GM21423 (cell line): ENCODE results near the gene UNC13C.

Source experiments
- ATAC-seq: cut with Tn5 transposase; IDR thresholded peaks from one replicate; pipeline ENCODE4 v1.9.1; 2021; ENCODE audit warnings: mild to moderate bottlenecking, moderate library complexity; ENCODE audit not compliant: unreplicated experiment

The UNC13C gene

DNA sequence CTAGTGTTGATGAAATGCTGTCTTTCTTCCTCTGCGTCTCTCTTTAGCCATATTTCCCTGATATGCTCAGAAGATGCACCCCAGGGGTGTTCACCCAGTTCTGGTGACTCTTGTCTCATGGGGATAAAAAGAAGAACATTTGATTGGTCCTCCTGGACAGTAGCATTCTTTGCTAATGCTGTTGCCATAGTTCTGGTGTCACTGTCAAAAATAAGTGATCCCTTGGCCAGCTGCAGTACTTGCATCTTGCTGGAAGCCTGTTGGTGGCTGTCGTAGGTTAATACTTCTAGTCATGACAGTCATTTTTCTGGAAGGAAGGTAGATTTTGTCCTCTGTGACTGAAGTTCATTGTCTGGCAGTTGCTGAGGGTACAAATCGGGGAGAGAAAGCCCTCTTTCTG lies 124.5 kb downstream of the UNC13C start:
- no peak for ATAC-seq

DNA sequence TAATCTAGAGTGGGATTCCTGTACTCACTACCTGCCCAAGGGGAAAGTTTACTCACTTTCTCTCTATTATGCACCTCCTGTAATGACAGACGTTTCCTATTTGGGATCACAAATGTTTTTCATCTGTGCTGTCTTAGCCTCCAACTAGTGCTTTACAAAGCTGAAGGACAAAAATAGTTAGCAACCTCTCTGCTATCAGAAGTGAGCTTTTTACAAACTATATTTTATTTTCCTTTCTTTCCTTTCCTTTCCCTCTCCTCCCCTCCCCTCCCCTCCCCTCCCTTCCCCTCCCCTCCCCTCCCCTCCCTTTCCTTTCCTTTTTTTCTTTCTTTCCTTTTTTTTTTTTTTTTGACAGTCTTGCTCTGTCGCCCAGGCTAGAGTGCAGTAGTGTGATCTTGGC lies 130.8 kb downstream of the UNC13C start:
- ATAC-seq: no peak

DNA sequence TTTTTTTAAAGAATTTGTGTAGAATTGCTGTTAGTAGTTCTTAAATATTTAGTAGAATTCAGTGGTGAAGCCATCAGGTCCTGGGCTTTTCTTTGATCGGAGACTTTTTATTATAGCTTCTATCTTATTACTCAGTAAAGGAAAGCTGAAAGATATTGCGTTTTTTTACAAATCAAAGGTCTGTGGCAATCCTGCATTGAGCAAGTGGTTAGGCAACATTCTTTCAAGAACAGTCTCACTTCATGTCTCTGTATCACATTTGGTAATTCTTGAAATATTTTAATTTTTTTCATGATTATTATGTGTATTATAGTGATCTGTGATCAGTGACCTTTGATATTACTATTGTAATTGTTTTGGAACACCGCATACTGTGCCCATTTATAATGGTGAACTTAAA lies 140.8 kb downstream of the UNC13C start:
- ATAC-seq: no peak

DNA sequence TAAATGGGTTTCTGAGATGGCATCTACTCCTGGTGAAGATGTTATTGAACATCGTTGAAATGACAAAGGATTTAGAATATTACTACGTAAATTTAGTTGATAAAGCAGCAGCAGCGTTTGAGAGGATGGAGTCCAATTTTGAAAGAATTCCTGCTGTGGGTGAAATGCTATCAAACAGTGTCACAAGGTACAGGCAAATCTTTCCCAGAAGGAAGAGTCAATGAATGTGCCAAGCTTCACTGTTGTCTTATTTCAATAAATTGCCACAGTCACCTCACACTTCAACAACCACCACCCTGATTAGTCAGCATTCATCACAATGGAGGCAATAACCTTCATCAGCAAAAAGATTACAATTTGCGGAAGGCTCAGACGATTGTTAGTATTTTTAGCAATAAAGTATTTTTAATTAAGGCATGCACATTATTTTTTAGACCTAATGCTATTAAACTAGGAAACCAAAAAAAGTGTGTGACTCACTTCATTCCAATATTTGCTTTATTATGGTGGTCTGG lies 142.8 kb downstream of the UNC13C start:
- no peak for ATAC-seq

DNA sequence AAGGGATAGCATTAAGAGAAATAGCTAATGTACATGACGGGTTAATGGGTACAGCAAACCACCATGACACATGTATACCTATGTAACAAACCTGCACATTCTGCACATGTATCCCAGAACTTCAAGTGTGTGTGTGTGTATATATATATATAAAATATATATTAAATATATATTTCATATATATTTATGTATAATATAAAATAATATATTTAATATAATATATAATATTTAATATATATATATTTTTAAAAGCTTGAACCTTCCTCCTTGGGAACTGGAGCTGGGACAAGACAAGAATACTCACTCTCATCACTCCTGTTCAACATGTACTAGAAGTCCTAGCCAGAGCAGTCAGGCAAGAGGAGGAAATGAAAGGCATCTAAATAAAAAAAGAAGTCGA lies 149.3 kb downstream of the UNC13C start:
- no peak for ATAC-seq

DNA sequence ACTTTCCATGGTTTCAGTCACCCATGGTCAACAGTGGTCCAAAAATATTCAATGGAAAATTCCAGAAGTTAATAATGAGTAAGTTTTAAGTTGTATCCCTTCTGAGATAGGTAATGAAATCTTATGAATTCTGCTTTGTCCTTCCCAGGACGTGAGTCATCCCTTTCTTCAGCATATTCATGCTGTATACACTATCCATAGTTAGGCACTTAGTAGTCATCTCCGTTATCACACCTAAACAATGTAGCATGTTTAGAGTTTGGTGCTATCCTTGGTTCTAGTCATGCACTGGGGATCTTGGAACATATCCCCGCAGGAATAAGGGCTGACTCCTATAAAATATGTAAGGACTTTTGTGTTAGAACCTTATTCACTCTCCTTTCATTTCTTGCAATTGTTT lies 153.2 kb downstream of the UNC13C start:
- ATAC-seq: no peak

DNA sequence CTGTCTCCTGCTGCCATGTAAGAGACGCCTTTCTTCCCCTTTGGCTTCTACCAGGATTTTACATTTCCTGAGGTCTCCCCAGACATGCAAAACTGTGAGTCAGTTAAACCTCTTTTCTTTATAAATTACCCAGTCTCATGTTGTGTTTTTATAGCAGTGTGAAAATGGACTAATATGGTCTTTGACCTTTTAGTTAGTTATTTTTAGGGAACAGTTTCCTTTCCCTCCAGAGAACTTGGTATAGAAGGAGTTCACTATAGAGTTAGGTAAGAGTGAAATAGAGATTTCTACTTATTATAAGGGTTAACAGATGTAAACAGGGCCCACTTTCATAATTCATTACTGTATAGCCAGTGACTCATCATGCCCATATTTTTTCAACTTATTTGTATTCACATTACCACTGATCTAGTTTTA lies 170.9 kb downstream of the UNC13C start:
- no peak for ATAC-seq

DNA sequence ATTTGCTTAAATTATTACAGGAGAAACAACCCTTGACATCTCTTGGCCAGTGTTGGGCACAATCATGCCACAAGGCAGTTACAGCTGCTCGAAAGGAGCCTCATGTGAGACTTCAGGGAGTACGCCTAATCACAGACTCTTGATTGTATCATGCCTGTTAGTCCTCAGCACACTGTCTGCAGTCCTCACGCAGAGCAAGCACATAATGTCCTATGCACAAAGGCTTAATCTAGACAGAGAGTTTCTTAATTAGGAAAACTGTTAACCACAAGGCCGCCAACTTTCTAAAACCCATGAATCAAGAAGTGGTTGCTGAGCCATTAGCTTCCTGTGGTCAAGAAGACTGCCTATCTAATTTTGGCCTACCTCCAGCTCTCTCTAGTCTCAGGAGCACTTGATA lies 172.0 kb downstream of the UNC13C start:
- ATAC-seq: peak; percentile 65

DNA sequence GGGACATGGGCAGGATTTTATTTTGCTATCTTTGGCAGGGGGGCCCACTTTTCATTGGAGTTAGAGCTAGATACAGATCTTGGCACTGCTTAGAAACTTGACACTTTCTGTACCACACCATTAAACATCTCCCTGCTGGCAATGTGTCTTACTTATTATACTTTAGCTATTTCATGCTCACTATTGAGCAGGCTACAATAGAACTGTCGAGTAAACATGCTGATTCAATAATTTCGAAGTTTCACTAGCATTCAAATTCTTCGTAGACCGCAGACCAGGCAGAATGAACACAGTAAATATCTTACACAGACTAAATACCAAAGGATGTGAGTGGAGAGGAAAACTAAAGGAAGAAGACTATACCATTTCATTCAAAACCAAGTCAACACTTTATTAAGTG lies 180.8 kb downstream of the UNC13C start:
- ATAC-seq: no peak

DNA sequence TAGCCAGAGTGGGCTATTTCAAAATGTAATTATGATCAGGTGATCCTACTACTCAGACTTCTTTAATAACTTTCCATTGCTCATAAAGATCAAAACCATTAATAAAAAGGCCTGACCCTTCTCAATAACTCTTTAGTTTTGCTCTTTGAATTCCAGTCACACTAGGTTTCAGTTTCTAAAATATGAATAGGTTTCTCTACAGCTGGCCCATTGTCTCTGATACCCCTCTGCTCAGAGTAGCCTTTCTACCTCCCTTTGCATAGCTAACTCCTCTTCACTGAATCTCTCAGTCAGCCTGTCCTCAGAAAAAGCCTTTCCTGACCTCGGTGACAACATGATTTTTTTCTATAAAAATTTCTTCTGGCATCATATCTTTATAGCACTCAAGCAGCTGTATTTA lies 209.1 kb downstream of the UNC13C start:
- no peak for ATAC-seq

DNA sequence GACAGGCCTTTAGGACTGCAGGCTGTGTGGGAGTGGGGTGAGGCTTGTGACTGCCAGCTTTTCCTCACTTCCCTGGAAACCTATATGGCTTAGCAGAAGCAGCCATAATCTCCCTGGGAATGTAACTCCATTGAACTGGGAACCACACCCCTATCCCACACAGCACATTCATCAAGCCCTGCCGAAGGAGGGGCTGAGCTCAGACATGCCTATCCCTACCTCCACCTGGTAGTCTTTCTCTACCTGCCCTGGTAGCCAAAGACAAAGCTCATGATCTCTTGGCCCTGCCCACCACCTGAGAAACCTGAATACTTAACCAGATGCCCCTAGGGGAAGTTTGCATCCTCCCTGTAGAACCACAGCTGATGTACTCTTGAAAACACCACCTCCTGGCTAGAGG lies 219.8 kb downstream of the UNC13C start:
- ATAC-seq: no peak

DNA sequence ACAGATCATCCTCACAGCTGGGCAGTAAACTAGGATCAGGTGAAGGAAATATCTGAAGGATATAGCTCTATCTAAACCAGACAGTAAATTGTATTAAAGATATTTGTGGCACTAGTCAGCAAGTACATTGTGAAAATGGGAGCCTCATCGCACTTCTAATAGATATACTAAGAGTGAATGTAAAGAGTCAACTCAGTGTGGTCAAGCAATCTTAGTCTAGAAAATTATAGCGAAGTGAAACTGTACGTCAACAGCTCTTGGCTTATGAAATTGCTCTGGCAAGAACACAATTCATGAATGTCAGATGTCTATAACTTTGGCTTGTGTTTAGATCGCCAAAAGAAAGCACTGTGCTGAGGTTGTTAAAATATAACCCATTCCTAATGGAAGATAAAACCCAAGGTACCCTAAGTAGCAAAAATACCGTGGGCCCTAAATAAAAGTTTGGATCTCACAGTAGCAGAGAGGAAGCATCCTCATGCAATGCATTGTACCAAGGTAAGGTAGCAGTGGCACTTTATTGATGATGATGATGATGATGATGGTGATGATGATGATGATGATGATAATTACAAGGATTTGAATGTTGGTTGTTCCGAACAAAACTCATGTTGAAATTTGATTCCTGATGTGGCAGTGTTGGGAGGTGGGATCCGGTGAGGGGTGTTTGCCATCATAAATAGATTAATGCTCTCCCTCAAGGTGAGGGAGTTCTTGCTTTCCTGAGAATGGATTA lies 228.5 kb downstream of the UNC13C start:
- ATAC-seq: no peak

DNA sequence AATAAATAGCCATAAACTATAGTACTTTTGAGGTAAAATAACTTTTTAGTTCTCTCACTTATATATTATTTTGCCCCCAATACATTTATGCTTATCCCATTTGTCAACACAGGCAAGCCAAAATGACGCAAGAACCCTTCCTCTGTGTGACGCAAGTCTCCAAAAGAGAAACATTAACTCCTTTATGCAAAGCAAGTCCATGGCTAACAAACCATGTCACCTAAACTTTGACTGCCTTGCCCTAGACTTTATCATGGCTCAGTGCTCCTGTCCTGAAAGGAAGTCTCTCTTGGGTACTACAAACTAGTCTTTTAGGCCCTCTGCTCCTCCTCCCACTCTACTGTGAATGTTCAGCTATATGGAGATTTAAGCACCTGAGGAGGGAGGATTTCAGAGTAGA lies 230.5 kb downstream of the UNC13C start:
- ATAC-seq: no peak

DNA sequence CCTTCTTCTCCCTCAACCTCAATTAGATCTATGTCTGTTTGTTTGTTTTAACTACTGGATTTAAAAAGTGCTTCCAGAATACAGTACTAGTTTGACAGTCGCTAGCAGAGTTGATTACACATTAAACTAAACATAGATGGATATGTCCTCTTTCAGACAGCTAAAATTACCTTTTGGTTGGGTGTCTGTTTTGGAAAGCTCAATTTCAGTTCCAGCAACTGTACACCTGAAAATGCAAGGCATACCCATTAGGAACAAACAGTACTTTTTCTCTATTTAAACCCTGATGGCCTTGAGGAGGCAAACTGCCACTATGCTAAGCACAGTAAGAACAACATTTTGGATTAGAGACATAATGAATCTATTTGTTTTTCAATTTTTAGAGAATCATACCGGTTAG lies 234.4 kb downstream of the UNC13C start:
- ATAC-seq: no peak

DNA sequence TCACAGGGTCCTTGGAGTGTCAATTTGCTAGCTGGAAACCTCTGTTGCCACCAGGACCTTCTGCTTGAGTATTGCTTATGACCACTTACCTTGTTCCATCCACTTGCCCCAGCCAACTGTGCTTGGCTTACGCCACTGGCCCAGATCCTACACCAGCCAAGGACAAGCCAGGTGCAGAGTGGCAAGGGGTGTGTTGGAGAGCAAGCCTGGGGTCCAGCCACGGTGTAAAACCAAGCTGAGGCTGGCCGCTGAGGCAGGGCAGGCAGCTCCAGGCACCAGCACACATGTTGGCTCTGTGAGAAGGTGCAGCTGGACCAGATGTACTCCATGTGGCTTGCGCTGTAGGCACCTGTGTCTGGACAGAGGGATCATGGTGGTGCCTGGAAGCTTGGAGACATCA lies 248.2 kb downstream of the UNC13C start:
- no peak for ATAC-seq

DNA sequence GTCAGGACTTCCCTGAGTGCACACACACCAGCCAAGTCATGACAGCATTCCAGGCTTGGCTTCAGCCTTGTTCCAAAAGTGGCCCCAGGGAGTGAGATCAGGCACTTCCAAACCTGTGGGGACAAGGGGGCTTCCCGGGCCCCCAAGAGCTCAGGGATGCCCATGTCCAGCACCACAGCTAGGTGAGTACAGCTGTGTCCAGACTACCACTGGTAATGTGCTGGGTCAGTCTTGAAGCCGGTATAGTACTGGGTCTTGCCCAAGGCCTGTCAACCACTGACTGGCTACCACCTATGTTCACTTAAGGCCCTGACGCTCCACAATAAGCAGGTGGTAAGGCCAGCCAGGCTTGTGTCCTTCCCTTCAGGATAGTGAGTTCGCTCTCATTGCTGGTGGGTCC lies 249.3 kb downstream of the UNC13C start:
- ATAC-seq: no peak

DNA sequence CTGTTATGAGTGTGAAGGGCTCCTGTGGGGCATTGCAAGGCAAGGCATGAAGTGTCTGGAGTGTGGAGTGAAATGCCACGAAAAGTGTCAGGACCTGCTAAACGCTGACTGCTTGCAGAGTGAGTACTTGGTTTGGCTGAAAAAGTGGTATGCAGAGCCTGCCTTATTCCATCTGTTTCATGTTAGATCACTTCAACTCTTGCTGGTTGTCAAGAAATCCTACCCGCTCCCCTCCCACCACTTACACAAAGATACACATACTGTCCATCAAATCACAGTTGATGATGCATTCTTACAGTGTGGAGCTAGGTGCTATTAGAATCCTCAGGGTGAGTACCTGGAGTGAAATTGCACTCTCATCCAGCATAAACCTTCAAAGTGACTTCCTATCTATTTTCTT lies 272.1 kb downstream of the UNC13C start:
- ATAC-seq: no peak

DNA sequence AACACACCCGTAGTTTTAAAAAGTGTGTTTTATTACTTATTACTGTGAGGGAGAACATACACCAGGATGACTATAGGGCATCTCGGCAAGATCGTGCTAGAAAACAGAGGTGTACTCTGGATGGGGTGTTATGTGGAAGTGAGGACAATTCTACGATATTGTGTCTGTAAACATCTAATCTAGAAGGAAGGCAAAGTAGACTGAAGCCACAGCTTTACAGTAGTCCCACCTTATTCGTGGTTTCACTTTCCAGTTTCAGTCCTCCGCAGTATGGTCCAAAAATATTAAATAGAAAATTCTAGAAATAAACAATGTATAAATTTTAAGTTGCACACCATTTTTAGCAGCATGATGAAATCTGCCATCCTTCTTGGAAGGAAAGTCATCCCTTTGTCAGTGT lies 277.9 kb downstream of the UNC13C start:
- no peak for ATAC-seq

DNA sequence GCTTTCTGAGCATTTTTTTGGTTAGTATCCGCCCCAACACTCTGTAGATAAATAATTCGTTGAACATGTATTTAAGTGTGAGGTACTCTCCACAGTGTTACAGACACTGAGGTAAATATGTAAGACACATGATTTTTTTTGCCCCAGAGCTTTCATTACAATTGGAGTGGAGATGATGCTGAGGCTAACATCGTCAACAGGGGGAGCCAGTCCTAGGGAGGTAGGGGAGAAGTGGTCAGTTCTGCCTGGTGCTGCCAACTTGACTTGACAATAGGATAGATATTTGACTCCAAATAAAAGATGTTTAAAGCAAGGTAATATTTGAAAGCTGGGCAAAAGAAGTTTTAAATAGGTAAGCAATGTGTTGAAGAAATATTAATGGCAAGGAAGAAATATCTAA lies 295.7 kb downstream of the UNC13C start:
- ATAC-seq: no peak

DNA sequence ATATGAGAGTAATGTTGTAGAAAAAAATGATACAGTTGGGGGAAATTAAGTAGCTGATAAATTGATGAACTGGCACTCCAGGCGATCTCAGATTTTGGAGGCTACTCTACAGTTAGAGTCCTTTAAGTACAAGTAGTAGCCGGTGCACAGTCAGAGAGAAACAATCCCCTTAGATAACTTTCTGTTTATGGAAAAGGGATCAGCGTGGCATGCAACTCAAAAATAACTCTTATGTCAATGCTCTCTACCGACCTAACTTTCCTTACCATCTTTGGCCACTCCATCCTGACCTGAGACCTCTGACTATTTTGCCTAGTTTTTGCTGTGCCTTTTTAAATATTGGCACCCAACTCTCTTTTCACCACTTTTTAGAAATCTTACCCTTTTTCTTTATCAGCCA lies 299.6 kb downstream of the UNC13C start:
- no peak for ATAC-seq

DNA sequence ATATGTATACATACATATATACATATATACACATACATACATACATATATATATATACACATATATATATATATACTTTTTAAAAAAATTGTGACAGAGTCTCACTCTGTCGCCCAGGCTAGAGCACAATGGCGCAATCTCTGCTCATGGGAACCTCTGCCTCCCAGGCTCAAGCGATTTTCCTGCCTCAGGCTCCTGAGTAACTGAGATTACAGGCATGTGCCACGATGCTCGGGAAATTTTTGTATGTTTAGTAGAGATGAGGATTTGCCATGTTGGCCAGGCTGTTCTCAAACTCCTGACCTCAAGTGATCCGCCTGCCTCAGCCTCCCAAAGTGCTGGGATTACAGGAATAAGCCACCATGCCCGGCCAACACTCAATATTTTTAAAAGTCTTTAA lies 302.5 kb downstream of the UNC13C start:
- ATAC-seq: no peak

DNA sequence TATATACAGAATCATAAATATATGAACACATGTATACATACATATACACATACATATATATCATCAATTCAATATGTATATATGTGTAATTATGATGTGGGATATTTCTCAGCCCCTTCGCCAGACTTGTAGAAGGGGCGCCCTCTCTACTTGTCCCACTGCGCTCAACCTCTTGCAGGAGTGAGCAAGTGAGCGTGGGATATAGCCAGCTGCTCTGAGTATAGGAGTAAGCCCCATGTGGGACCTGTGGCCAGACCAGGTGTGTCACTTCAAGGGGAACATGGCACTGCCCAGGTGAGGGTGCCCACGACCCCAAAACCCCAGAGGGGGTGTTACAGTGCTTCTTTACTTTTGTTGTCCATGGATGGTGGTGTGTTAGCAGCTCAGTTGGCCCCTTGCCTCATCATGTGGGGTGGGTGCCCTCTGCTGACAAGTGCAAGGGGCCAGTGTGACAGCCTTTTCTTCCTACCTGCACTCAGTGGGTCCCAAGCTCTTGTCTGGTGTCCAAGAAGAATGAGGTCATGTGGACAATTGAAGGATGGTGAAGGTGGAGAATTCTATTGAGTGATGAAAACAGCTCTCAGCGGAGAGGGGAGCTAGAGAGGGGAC lies 304.1 kb downstream of the UNC13C start:
- ATAC-seq: no peak

DNA sequence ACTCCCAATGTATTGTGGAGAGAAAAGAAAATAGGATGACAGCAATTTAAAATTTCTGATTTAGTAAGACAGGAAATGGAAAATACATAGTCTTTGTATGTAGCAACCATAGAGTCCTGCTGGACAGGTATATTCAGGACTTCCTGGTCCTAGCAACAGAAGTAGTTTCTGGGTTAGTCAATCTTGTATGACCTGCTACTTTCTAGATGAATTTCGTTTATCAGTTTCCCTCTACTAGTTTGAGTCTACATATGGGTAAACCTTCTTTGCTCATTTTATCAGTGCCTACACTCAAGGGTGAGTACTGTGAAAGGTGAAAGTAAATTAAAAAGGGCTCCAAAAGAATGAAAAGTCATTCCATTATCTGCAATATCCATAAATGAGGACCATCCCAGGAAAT lies 309.8 kb downstream of the UNC13C start:
- no peak for ATAC-seq
